H9 (cell line): Measurements from ENCODE around the gene ARMC5. TPM values are rescaled to one million over a fixed set of nuclear protein-coding genes. Genes with fewer than 3 reads are reported as not detected.
"Not testable (repeated sequence)": the region's sequence is repeated elsewhere in the genome, so short reads cannot be mapped to it uniquely, and the experiment has no call there.

Experiments
- DNase-seq: peaks from one replicate; pipeline ENCODE4 v3.0.0-alpha.2; 2017
- H2AFZ ChIP-seq: one replicate; pipeline ENCODE4 v1.6.1; 2013; ENCODE audit warnings: mild to moderate bottlenecking, low read length, control low read depth, moderate library complexity
- H2AK5ac ChIP-seq: 2 replicates; pipeline ENCODE4 v1.6.1; 2013; ENCODE audit warnings: low read length, control low read depth, mixed read lengths; ENCODE audit not compliant: insufficient read length
- H2BK120ac ChIP-seq: one replicate; pipeline ENCODE4 v1.6.1; 2013; ENCODE audit warnings: low read depth, mild to moderate bottlenecking, low read length, control low read depth, inconsistent platforms; ENCODE audit not compliant: poor library complexity, severe bottlenecking
- H2BK12ac ChIP-seq: 2 replicates; pipeline ENCODE4 v1.6.1; 2013; ENCODE audit warnings: low read length, control low read depth, mixed read lengths, low read depth; ENCODE audit not compliant: insufficient read length
- H2BK15ac ChIP-seq: 2 replicates; pipeline ENCODE4 v1.6.1; 2013; ENCODE audit warnings: low read depth, low read length, control low read depth
- H2BK20ac ChIP-seq: one replicate; pipeline ENCODE4 v1.6.1; 2013; ENCODE audit warnings: low read depth, mild to moderate bottlenecking, low read length, control low read depth, inconsistent platforms; ENCODE audit not compliant: poor library complexity, severe bottlenecking
- H2BK5ac ChIP-seq: 2 replicates; pipeline ENCODE4 v1.6.1; 2013; ENCODE audit warnings: low read length, control low read depth, mixed read lengths; ENCODE audit not compliant: insufficient read length
- H3K14ac ChIP-seq: 2 replicates; pipeline ENCODE4 v1.6.1; 2013; ENCODE audit warnings: low read length, control low read depth; ENCODE audit not compliant: insufficient read depth
- H3K18ac ChIP-seq: 2 replicates; pipeline ENCODE4 v1.6.1; 2013; ENCODE audit warnings: low read depth, mild to moderate bottlenecking, mixed read lengths, low read length, control low read depth; ENCODE audit not compliant: insufficient read length
- H3K23ac ChIP-seq: 2 replicates; pipeline ENCODE4 v1.6.1; 2013; ENCODE audit warnings: low read length, control low read depth, mixed read lengths, low read depth; ENCODE audit not compliant: insufficient read length
- H3K23me2 ChIP-seq: 2 replicates; pipeline ENCODE4 v1.6.1; 2013; ENCODE audit warnings: low read depth, mild to moderate bottlenecking, mixed read lengths, low read length, control low read depth; ENCODE audit not compliant: insufficient read length, poor library complexity, severe bottlenecking
- H3K27ac ChIP-seq: 2 replicates; pipeline ENCODE4 v1.5.1; 2013; ENCODE audit warnings: low read length, control low read depth, mixed read lengths, low read depth; ENCODE audit not compliant: insufficient read length
- H3K27me3 ChIP-seq: 2 replicates; pipeline ENCODE4 v1.6.1; 2013; ENCODE audit warnings: low read length, control low read depth, inconsistent platforms; ENCODE audit not compliant: insufficient read depth
- H3K4ac ChIP-seq: 2 replicates; pipeline ENCODE4 v1.6.1; 2013; ENCODE audit warnings: low read depth, mild to moderate bottlenecking, control low read depth, inconsistent platforms, low read length, moderate library complexity
- H3K4me1 ChIP-seq: 2 replicates; pipeline ENCODE4 v1.6.1; 2013; ENCODE audit warnings: low read length, control low read depth, inconsistent platforms; ENCODE audit not compliant: insufficient read depth
- H3K4me2 ChIP-seq: 2 replicates; pipeline ENCODE4 v1.6.1; 2013; ENCODE audit warnings: low read length, control low read depth, mixed read lengths; ENCODE audit not compliant: insufficient read length, insufficient read depth
- H3K56ac ChIP-seq: 2 replicates; pipeline ENCODE4 v1.6.1; 2013; ENCODE audit warnings: low read depth, mild to moderate bottlenecking, mixed read lengths, low read length, control low read depth; ENCODE audit not compliant: insufficient read length
- H3K79me1 ChIP-seq: 2 replicates; pipeline ENCODE4 v1.6.1; 2013; ENCODE audit warnings: low read depth, mild to moderate bottlenecking, moderate library complexity, low read length, control low read depth, inconsistent platforms; ENCODE audit not compliant: insufficient read depth, poor library complexity, severe bottlenecking
- H3K79me2 ChIP-seq: 2 replicates; pipeline ENCODE4 v1.6.1; 2013; ENCODE audit warnings: low read length, control low read depth, inconsistent platforms; ENCODE audit not compliant: insufficient read depth
- H3K9ac ChIP-seq: 2 replicates; pipeline ENCODE4 v1.6.1; 2013; ENCODE audit warnings: low read length, control low read depth, mixed read lengths; ENCODE audit not compliant: insufficient read length; ENCODE audit errors: extremely low read depth
- H3K9me3 ChIP-seq: one replicate; pipeline ENCODE4 v1.6.1; 2013; ENCODE audit warnings: low read depth, low read length, inconsistent platforms; ENCODE audit not compliant: control insufficient read depth
- H3T11ph ChIP-seq: one replicate; pipeline ENCODE4 v1.6.1; 2013; ENCODE audit warnings: mild to moderate bottlenecking, low read length, control low read depth, inconsistent platforms
- H4K20me1 ChIP-seq: one replicate; pipeline ENCODE4 v1.6.1; 2013; ENCODE audit not compliant: control insufficient read depth, insufficient read length, insufficient read depth
- H4K5ac ChIP-seq: 2 replicates; pipeline ENCODE4 v1.6.1; 2013; ENCODE audit warnings: low read depth, mild to moderate bottlenecking, mixed read lengths, low read length, control low read depth; ENCODE audit not compliant: insufficient read length
- H4K8ac ChIP-seq: replicated peaks from 2 replicates; pipeline ENCODE4 v1.6.1; 2013; ENCODE audit warnings: low read length, control low read depth, mixed read lengths, low read depth; ENCODE audit not compliant: insufficient read length
- H4K91ac ChIP-seq: 2 replicates; pipeline ENCODE4 v1.6.1; 2013; ENCODE audit warnings: low read depth, mild to moderate bottlenecking, moderate library complexity, mixed read lengths, low read length, control low read depth; ENCODE audit not compliant: insufficient read length
- H3K27ac Mint-ChIP-seq, 3 experiments: 2 replicates in 2 of 3; 3 replicates in 1 of 3; pipeline ENCODE4 v1.8.0; 2020 to 2021; ENCODE audit warnings: mixed read lengths in 3 of 3, mild to moderate bottlenecking in 1 of 3, moderate library complexity in 1 of 3
- H3K27me3 Mint-ChIP-seq: 2 replicates; pipeline ENCODE4 v1.8.0; 2021; ENCODE audit warnings: low read depth, mild to moderate bottlenecking, moderate library complexity, mixed read lengths
- H3K36me3 Mint-ChIP-seq, 3 experiments: 2 replicates in 2 of 3; 3 replicates in 1 of 3; pipeline ENCODE4 v1.8.0; 2020 to 2021; ENCODE audit warnings: low read depth in 3 of 3, mixed read lengths in 3 of 3; ENCODE audit not compliant: insufficient read depth in 1 of 3
- H3K4me1 Mint-ChIP-seq, 2 experiments: 2 replicates each; pipeline ENCODE4 v1.8.0; 2020; ENCODE audit warnings: mixed read lengths in 2 of 2
- H3K4me3 Mint-ChIP-seq, 2 experiments: 2 replicates in 1 of 2; 3 replicates in 1 of 2; pipeline ENCODE4 v1.8.0; 2020 to 2021; ENCODE audit warnings: mild to moderate bottlenecking in 2 of 2, mixed read lengths in 2 of 2, moderate library complexity in 1 of 2
- H3K9me3 Mint-ChIP-seq, 2 experiments: 2 replicates in 1 of 2; 3 replicates in 1 of 2; pipeline ENCODE4 v1.8.0; 2020; ENCODE audit warnings: mild to moderate bottlenecking in 2 of 2, mixed read lengths in 2 of 2, moderate library complexity in 1 of 2
- CTCF ChIP-seq: fragments of 200-600 bp; sonication (generic); conservative IDR thresholded peaks from 3 replicates; pipeline ENCODE4 v1.8.0; 2021; ENCODE audit warnings: antibody characterized with exemption, mild to moderate bottlenecking
- WGBS: extraction: QIAGEN DNeasy Blood & Tissue Kit; methylation state at CpG from one replicate; pipeline ENCODE4 v1.1.7; 2013; ENCODE audit warnings: missing lambda C conversion rate, low lambda C conversion rate, mixed read lengths; ENCODE audit not compliant: insufficient read length; ENCODE audit errors: extremely low coverage; 5-methylcytosine and 5-hydroxymethylcytosine counted together
- total RNA-seq: library from RNA; stranded (reverse); gene quantifications from 2 replicates; pipeline ENCODE4 v1.2.1, GENCODE V29; 2021

The ARMC5 gene
- total RNA-seq, 1 experiment from 2014 or later: 18.7 TPM

DNA sequence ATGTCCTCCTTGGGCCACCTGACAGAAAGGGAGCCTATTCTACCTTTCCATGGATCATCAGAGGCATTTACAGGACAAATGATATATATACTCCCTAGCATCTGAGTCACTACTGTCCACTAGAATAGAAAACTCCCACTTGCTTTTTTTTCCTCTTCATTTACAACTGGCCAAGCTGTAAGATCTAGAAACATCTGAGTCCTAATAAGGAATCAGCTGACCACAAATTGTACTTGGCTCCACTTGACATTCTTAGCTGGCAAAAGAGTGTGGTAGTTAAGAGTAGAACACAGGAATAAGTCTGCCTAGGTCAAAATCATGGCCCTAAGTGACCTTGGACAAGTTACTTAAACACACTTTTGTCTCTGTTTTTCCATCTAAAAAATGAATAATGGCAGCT is 43.7 kb downstream of the ARMC5 start:
- no peaks in the 10 kb centered on the region for H3K79me1 ChIP-seq
- Mint-ChIP-seq H3K27me3 (no peaks in the 10 kb centered on the region), H3K4me3 (no peak overlapping the region), H3K36me3 (peaks cover 6 to 27% (median 18%) of the 10 kb centered on the region in 3 experiments), H3K27ac (peak overlapping the region in 1 of 3 experiments; percentile 61; a peak in 1 of 7 replicates), H3K4me1 (peaks cover 23 to 26% of the 10 kb centered on the region in 2 experiments), H3K9me3 (no peaks in the 10 kb centered on the region)
- no peak overlapping the region for H2AFZ ChIP-seq
- H2AK5ac ChIP-seq: no peak overlapping the region
- H3K4me1 ChIP-seq: peaks cover 9% of the 10 kb centered on the region; the same call in 1 of the 2 replicates
- no peak overlapping the region for H2BK5ac ChIP-seq
- H4K5ac ChIP-seq: no peak overlapping the region
- DNase-seq: no peak
- no peak overlapping the region for H2BK12ac ChIP-seq
- no peak overlapping the region for H3K23ac ChIP-seq
- H3K56ac ChIP-seq: no peak overlapping the region
- H4K91ac ChIP-seq: no peak overlapping the region
- no peaks in the 10 kb centered on the region for H4K20me1 ChIP-seq
- H3K4ac ChIP-seq: no peak overlapping the region
- H3K9me3 ChIP-seq: no peaks in the 10 kb centered on the region
- H2BK20ac ChIP-seq: no peak overlapping the region
- no peak overlapping the region for H2BK120ac ChIP-seq
- TF ChIP-seq CTCF: no peak
- H3T11ph ChIP-seq: no peak overlapping the region
- H3K27me3 ChIP-seq: no peaks in the 10 kb centered on the region
- no peak overlapping the region for H3K18ac ChIP-seq
- no peak overlapping the region for H2BK15ac ChIP-seq
- no peak overlapping the region for H3K27ac ChIP-seq
- H3K14ac ChIP-seq: no peak overlapping the region
- no peak overlapping the region for H3K4me2 ChIP-seq
- H4K8ac ChIP-seq: no peak overlapping the region
- no peaks in the 10 kb centered on the region for H3K79me2 ChIP-seq
- H3K9ac ChIP-seq: no peak overlapping the region
- H3K23me2 ChIP-seq: peaks cover 6% of the 10 kb centered on the region

DNA sequence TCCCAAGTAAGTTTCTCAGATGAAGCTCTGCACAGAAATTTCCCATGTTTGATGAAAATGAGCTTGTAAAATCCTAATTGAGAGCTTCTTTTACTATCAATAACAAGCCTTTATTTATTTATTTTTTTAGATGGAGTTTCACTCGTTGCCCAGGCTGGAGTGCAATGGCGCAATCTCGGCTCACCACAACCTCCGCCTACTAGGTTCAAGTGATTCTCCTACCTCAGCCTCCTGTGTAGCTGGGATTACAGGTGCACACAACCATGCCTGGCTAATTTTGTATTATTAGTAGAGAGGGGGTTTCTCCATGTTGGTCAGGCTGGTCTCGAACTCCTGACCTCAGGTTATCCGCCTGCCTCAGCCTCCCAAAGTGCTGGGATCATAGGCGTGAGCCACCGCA is 44.3 kb downstream of the ARMC5 start:
- not testable (repeated sequence) for H3K27ac ChIP-seq, H3K9ac ChIP-seq

More for the DNA sequence above, 44.3 kb downstream of the ARMC5 start:
- not testable (repeated sequence) for H2BK20ac ChIP-seq, H3T11ph ChIP-seq, H3K4me3 Mint-ChIP-seq, H3K23ac ChIP-seq, H2BK5ac ChIP-seq, H3K56ac ChIP-seq, H3K79me2 ChIP-seq, H2BK12ac ChIP-seq, H2AFZ ChIP-seq, H3K18ac ChIP-seq, H3K27me3 Mint-ChIP-seq, DNase-seq, H4K8ac ChIP-seq, H3K9me3 ChIP-seq, H3K14ac ChIP-seq, H2BK15ac ChIP-seq, H3K27ac Mint-ChIP-seq, H4K20me1 ChIP-seq, H3K27me3 ChIP-seq, H3K4ac ChIP-seq, H3K79me1 ChIP-seq, H2AK5ac ChIP-seq, H3K9me3 Mint-ChIP-seq, H4K5ac ChIP-seq, H4K91ac ChIP-seq, H3K4me2 ChIP-seq, H3K4me1 ChIP-seq, H2BK120ac ChIP-seq, H3K23me2 ChIP-seq
- WGBS: no CpG with 5 or more reads among the region's 8 CpGs
- peaks cover 23 to 26% of the 10 kb centered on the region in 2 experiments for H3K4me1 Mint-ChIP-seq
- peaks cover 6 to 24% (median 15%) of the 10 kb centered on the region in 3 experiments for H3K36me3 Mint-ChIP-seq
